PFSK-1 (cell line): ENCODE results near the gene MYRF.

Experiments
- FOXP2 ChIP-seq: optimal IDR thresholded peaks from 2 replicates; pipeline ENCODE3; 2011; ENCODE audit warnings: borderline replicate concordance, control low read depth, inconsistent platforms; ENCODE audit not compliant: insufficient read depth; ENCODE audit errors: extremely low read length, extremely low read depth
- POLR2AphosphoS5 ChIP-seq: IDR thresholded peaks from 2 replicates; pipeline ENCODE4 v1.6.1; 2012; ENCODE audit warnings: low read depth, mild to moderate bottlenecking, control low read depth, low read length, moderate library complexity
- SIN3A ChIP-seq: IDR thresholded peaks from 2 replicates; pipeline ENCODE4 v1.6.1; 2012; ENCODE audit warnings: mild to moderate bottlenecking, low read length, moderate library complexity, borderline replicate concordance; ENCODE audit not compliant: insufficient read depth
- TAF1 ChIP-seq: IDR thresholded peaks from 2 replicates; pipeline ENCODE4 v1.6.1; 2012; ENCODE audit warnings: low read length, control low read depth, borderline replicate concordance; ENCODE audit not compliant: insufficient read depth
- TF ChIP-seq, protein P1 (sequence below), 2 experiments: IDR thresholded peaks; 2 replicates each; pipeline versions ENCODE4 v1.6.1 to v1.8.0; 2011 to 2012; ENCODE audit warnings: low read depth in 2 of 2, low read length in 2 of 2, control low read depth in 1 of 2, inconsistent platforms in 1 of 2, mild to moderate bottlenecking in 1 of 2, moderate library complexity in 1 of 2; ENCODE audit not compliant: insufficient read depth in 1 of 2

Gene MYRF

DNA sequence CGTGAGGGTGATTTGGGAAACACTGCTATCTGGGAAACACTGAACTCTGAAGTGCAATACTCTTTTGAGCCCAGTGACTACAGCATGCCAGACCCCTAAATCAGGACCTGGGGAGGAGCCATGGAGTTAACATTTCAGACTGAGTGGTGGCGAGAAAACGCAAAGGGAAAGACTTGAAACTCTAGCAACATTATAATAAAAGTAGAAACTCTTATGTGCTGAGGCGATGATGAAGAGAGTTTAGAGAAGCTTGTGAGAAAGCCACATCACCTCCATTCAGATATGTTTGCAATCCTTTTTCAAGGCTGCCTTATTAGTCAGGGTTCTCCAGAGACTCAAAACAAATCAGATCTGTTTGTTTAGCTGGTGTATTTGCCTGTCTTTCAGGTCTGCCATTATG lies 42.1 kb downstream of the MYRF start:
- TF ChIP-seq POLR2AphosphoS5: no peak
- TF ChIP-seq TAF1: no peak
- no peak for TF ChIP-seq SIN3A
- TF ChIP-seq FOXP2: no peak
- TF ChIP-seq, protein P1, sequence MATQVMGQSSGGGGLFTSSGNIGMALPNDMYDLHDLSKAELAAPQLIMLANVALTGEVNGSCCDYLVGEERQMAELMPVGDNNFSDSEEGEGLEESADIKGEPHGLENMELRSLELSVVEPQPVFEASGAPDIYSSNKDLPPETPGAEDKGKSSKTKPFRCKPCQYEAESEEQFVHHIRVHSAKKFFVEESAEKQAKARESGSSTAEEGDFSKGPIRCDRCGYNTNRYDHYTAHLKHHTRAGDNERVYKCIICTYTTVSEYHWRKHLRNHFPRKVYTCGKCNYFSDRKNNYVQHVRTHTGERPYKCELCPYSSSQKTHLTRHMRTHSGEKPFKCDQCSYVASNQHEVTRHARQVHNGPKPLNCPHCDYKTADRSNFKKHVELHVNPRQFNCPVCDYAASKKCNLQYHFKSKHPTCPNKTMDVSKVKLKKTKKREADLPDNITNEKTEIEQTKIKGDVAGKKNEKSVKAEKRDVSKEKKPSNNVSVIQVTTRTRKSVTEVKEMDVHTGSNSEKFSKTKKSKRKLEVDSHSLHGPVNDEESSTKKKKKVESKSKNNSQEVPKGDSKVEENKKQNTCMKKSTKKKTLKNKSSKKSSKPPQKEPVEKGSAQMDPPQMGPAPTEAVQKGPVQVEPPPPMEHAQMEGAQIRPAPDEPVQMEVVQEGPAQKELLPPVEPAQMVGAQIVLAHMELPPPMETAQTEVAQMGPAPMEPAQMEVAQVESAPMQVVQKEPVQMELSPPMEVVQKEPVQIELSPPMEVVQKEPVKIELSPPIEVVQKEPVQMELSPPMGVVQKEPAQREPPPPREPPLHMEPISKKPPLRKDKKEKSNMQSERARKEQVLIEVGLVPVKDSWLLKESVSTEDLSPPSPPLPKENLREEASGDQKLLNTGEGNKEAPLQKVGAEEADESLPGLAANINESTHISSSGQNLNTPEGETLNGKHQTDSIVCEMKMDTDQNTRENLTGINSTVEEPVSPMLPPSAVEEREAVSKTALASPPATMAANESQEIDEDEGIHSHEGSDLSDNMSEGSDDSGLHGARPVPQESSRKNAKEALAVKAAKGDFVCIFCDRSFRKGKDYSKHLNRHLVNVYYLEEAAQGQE (IDR thresholded peaks at IDR 0.05; ENCODE audit: insufficient read depth in 1 of 2, low read depth in 2 of 2, low read length in 2 of 2): no peak

DNA sequence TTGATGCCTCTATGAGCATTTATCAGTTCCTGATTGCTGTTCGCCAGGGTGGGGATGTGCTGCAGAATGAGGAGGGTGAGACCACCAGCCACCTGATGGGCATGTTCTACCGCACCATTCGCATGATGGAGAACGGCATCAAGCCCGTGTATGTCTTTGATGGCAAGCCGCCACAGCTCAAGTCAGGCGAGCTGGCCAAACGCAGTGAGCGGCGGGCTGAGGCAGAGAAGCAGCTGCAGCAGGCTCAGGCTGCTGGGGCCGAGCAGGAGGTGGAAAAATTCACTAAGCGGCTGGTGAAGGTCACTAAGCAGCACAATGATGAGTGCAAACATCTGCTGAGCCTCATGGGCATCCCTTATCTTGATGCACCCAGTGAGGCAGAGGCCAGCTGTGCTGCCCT lies 43.0 kb downstream of the MYRF start:
- TF ChIP-seq, protein P1 (IDR thresholded peaks at IDR 0.05; ENCODE audit: insufficient read depth in 1 of 2, low read depth in 2 of 2, low read length in 2 of 2): no peak
- no peak for TF ChIP-seq POLR2AphosphoS5
- TF ChIP-seq TAF1: no peak
- no peak for TF ChIP-seq FOXP2
- no peak for TF ChIP-seq SIN3A

DNA sequence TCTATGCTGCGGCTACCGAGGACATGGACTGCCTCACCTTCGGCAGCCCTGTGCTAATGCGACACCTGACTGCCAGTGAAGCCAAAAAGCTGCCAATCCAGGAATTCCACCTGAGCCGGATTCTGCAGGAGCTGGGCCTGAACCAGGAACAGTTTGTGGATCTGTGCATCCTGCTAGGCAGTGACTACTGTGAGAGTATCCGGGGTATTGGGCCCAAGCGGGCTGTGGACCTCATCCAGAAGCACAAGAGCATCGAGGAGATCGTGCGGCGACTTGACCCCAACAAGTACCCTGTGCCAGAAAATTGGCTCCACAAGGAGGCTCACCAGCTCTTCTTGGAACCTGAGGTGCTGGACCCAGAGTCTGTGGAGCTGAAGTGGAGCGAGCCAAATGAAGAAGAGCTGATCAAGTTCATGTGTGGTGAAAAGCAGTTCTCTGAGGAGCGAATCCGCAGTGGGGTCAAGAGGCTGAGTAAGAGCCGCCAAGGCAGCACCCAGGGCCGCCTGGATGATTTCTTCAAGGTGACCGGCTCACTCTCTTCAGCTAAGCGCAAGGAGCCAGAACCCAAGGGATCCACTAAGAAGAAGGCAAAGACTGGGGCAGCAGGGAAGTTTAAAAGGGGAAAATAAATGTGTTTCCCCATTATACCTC lies 43.6 kb downstream of the MYRF start:
- TF ChIP-seq, protein P1 (IDR thresholded peaks at IDR 0.05; ENCODE audit: insufficient read depth in 1 of 2, low read depth in 2 of 2, low read length in 2 of 2): no peak
- TF ChIP-seq FOXP2: no peak

DNA sequence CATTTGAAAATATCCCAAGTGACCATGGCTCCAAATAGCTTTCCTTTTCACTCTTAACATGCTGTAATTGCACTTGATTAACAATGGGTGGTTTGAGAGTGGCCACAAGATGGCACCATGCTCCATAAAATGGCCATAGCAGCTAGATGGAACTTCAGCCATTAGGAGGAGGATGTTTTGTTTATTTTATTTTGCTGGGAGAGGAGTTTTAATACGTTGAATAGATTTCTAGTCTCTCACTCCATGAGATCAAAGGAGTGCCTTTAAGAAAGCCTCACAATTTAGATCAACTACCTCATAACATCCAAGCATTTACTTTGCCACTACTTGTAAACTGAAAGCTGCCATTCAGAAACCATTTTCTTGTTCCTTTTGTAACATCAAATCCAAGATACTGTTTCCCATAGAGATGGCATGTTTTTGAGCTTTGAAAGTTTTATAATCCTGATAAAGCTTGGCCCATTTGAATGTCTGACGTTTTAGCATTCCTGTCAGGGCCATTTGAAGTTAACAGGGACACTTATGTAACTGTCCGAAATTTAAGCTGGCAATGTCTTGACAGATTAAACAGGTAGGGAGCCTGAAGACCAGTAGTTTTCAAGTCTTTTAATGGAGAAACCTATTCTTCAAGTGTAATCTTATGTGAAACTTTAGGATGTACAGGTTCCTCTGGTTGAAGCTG lies 45.0 kb downstream of the MYRF start:
- TF ChIP-seq TAF1: no peak
- TF ChIP-seq POLR2AphosphoS5: peak; percentile 51; the same call in 1 of the 2 replicates
- TF ChIP-seq SIN3A: no peak

DNA sequence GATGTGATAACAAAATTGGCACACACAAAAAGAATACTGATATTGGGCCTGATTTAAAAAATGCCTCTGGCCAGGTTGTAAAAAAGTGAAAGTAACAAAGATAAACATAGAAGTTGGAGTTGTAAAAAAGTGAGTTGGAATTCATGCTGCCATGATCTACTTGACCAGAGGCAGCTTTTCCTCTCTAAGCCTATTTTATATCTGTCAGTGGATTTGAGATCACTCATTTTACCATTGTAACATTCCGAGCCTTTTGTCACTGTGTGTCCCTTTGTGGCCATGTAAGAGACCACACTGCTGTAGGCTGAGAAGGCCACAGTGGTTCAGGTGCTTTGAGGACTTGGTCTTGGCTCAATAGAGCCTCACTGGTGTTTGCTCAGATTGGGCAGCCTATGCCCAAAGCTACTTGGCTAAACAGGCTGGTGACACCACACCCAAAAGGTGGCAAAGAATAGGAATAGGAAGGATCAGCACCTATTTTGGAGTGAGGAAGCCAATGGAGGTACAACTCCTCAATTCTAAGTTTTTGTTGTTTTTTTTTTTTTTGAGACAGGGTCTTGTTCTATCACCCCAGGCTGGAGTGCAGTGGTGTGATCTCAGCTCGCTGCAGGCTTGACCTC lies 47.3 kb downstream of the MYRF start:
- TF ChIP-seq, protein P1 (IDR thresholded peaks at IDR 0.05; ENCODE audit: insufficient read depth in 1 of 2, low read depth in 2 of 2, low read length in 2 of 2): no peak
- TF ChIP-seq TAF1: no peak
